Activated CD8-positive, alpha-beta T cell treated with anti-CD3 and anti-CD28 coated beads for 36 hours (primary cell): ENCODE results near the gene TRPC3. TPM values are rescaled to one million over a fixed set of nuclear protein-coding genes. Genes with fewer than 3 reads are reported as not detected.

Experiments used
- ATAC-seq: fragments of 200-7000 bp; cut with Tn5 transposase; one replicate; pipeline ENCODE4 v1.10.0; 2021; ENCODE audit warnings: mild to moderate bottlenecking, moderate library complexity
- CTCF ChIA-PET: fragments of 350-600 bp; sonication (Branson Sonifier 250); formaldehyde crosslinking; loops from one replicate; lab custom pipeline; 2021; ENCODE audit warnings: antibody characterized with exemption; lab: Charles Lee
- POLR2A ChIA-PET: fragments of 350-600 bp; sonication (Branson Sonifier 250); formaldehyde crosslinking; loops from one replicate; lab custom pipeline; 2021; ENCODE audit warnings: antibody characterized with exemption; lab: Charles Lee
- DNase-seq: peaks from one replicate; pipeline ENCODE4 v3.0.0-alpha.2; 2020
- H3K27ac Mint-ChIP-seq: one replicate; pipeline ENCODE4 v1.8.0; 2021; ENCODE audit warnings: mild to moderate bottlenecking, mixed read lengths
- H3K27me3 Mint-ChIP-seq: one replicate; pipeline ENCODE4 v1.8.0; 2021; ENCODE audit warnings: mixed read lengths
- H3K36me3 Mint-ChIP-seq: one replicate; pipeline ENCODE4 v1.8.0; 2021; ENCODE audit warnings: low read depth, mixed read lengths
- H3K4me1 Mint-ChIP-seq: one replicate; pipeline ENCODE4 v1.8.0; 2021; ENCODE audit warnings: low read depth, mixed read lengths
- H3K4me3 Mint-ChIP-seq: one replicate; pipeline ENCODE4 v1.8.0; 2021; ENCODE audit warnings: mild to moderate bottlenecking, moderate library complexity, mixed read lengths
- H3K9me3 Mint-ChIP-seq: one replicate; pipeline ENCODE4 v1.8.0; 2021; ENCODE audit warnings: mixed read lengths
- CTCF ChIP-seq: fragments of 200-600 bp; IDR thresholded peaks from one replicate; pipeline ENCODE4 v1.8.0; 2022; ENCODE audit warnings: antibody characterized with exemption, mild to moderate bottlenecking
- intact Hi-C: fragments of 100-400 bp; cut with micrococcal nuclease; formaldehyde crosslinking; loops from one replicate; pipeline ENCODE4 v1.10.0; 2022
- total RNA-seq, 2 experiments: library from RNA; stranded (reverse); gene quantifications; one replicate each; pipeline ENCODE4 v1.2.3, GENCODE V29; 2021

TRPC3 gene
- total RNA-seq, 2 experiments from 2014 or later = 0.13 to 0.16 TPM

GRCh38 chr4:121873604-121874003 is 78.3 kb downstream of the TRPC3 start:
- CTCF ChIA-PET = no interaction called here
- intact Hi-C loops = no loop called here

GRCh38 chr4:121869841-121870822 is 81.7 kb downstream of the TRPC3 start, which contains the start of gene BBS7:
Gene BBS7, minus strand, starts transcription at chr4:121870474. Its CDS starts 161 bp downstream, at chr4:121870313.
- intact Hi-C loops = no loop called here
- peak; percentile 99 for ATAC-seq
- peak; percentile 99 for DNase-seq
- peaks cover 13% of the 10 kb centered on the region for H3K4me1 Mint-ChIP-seq
- H3K9me3 Mint-ChIP-seq = no peaks in the 10 kb centered on the region
- H3K27me3 Mint-ChIP-seq = peaks cover 4% of the 10 kb centered on the region
- ChIA-PET CTCF (interaction anchor here (0.7 to 2.2 kb wide), 5 partner anchors 9 to 847 kb away, joined by 3 to 12 read pairs (median 3); partner anchors contain the start of gene EXOSC9), POLR2A (interaction anchor here (1.1 to 1.2 kb wide), 2 partner anchors 46 to 283 kb away, joined by 3 to 4 read pairs; partner anchors contain the start of gene CCNA2)
- peak within 1 kb of the TSS; percentile 88 for H3K27ac Mint-ChIP-seq
- peaks cover 18% of the 10 kb centered on the region for H3K36me3 Mint-ChIP-seq
- TF ChIP-seq CTCF = no peak
- peak within 1 kb of the TSS; percentile 96 for H3K4me3 Mint-ChIP-seq

More at GRCh38 chr4:121873604-121874003, 78.3 kb downstream of the TRPC3 start:
- ATAC-seq (no peak), DNase-seq (peak; percentile 40)
- H3K4me3 Mint-ChIP-seq = no peak overlapping the region
- no peaks in the 10 kb centered on the region for H3K9me3 Mint-ChIP-seq
- no peaks in the 10 kb centered on the region for H3K36me3 Mint-ChIP-seq
- POLR2A ChIA-PET = interaction anchor here (0.7 kb wide), 1 partner anchor 87 kb away, joined by 3 read pairs; no protein-coding TSS in a partner anchor
- H3K4me1 Mint-ChIP-seq = peaks cover 13% of the 10 kb centered on the region
- no peak overlapping the region for H3K27ac Mint-ChIP-seq
- H3K27me3 Mint-ChIP-seq = peaks cover 17% of the 10 kb centered on the region
- TF ChIP-seq CTCF = no peak

GRCh38 chr4:121863799-121864198 is 88.1 kb downstream of the TRPC3 start:
- DNase-seq (no peak), ATAC-seq (no peak)
- Mint-ChIP-seq H3K27me3 (no peaks in the 10 kb centered on the region), H3K36me3 (peaks cover 24% of the 10 kb centered on the region), H3K9me3 (no peaks in the 10 kb centered on the region), H3K4me3 (no peak overlapping the region), H3K27ac (no peak overlapping the region), H3K4me1 (peaks cover 18% of the 10 kb centered on the region)
- CTCF ChIA-PET = no interaction called here
- TF ChIP-seq CTCF = no peak
- POLR2A ChIA-PET = no interaction called here
- intact Hi-C loops = no loop called here

- peaks cover 15% of the 10 kb centered on the region for H3K4me1 Mint-ChIP-seq
- H3K27ac Mint-ChIP-seq = no peak overlapping the region
- POLR2A ChIA-PET = no interaction called here
- H3K4me3 Mint-ChIP-seq = no peak overlapping the region
- CTCF ChIA-PET = interaction anchor here (1.2 to 1.7 kb wide), 2 partner anchors 8 to 39 kb away, joined by 3 to 4 read pairs; partner anchors contain the start of gene BBS7
- no peak for DNase-seq
- ATAC-seq = no peak
- peaks cover 23% of the 10 kb centered on the region for H3K36me3 Mint-ChIP-seq
- no peak for TF ChIP-seq CTCF
- H3K9me3 Mint-ChIP-seq = no peaks in the 10 kb centered on the region
- intact Hi-C loops = no loop called here
- H3K27me3 Mint-ChIP-seq = no peaks in the 10 kb centered on the region
Observed at GRCh38 chr4:121861426-121861825, 90.4 kb downstream of the TRPC3 start.
